ENCODE data around the gene CCT7. TPM values are rescaled to one million over a fixed set of nuclear protein-coding genes. Genes with fewer than 3 reads are reported as not detected.
A peak's percentile ranks its signal among the peaks of the same experiment; 100 is the strongest.

The CCT7 gene
- total RNA-seq, 1 donor from 2014 or later, result 425 TPM

DNA sequence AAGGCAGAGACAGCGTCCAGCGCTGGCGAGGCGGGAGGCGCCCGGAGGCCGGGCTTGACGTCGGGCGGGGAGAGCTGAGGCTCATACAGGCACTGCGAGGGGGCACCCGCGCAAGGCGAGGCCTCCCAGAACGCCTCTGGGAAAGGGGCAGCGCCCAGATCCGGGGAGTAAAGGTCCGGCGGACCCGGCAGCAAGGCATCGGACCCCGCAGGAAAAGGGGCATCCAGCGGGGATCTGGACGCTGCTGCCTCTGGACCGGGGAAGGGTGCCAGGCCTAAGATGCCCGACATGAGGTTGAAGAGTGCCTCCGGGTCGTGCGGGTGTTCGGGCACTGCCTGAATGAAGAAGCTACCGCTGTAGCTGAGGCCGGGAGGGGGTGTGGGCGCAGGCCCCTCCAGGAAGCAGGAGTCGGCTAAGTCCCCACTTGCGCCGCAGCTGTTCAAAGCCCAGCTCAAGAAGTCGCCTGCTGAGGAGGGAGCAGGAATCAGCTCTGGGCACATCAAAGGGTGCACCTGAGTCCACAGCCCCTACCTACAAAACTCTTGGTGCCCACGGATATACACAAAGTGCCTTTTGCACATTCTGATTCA lies 58.3 kb downstream of the CCT7 start:
- no peak for DNase-seq (ENCODE audit: low read depth)

DNA sequence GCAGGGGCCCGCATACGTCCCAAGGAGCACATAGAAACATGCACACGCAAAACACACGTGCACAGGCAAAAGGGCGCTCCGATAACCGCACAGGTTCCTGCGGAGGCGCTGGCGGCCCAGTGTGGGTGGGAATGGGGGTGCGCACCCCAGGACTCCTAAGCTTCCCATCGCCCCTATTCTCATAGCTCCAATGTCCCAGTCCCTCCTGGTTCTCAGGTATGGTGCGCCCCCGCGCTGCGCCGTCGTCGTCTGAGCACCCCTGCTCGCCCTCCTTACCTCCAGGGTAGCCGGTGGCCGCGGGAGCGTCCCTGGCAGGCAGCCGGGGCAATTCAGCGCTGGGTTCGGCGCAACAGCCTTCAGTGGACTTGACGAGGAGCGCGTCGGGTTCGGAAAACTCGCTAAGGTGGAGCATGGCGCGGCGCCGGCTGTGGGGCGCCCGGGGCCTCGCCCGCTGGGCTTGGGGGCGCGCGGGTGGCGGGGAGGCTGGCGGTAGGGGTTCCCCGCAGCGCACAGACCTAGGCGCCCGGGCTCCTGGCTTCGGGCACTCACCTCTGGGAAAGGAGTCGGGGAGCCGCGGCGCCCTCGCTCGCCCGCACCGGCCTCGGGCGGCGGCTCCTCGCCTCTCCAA lies 58.9 kb downstream of the CCT7 start:
- DNase-seq (ENCODE audit: low read depth), result no peak

DNA sequence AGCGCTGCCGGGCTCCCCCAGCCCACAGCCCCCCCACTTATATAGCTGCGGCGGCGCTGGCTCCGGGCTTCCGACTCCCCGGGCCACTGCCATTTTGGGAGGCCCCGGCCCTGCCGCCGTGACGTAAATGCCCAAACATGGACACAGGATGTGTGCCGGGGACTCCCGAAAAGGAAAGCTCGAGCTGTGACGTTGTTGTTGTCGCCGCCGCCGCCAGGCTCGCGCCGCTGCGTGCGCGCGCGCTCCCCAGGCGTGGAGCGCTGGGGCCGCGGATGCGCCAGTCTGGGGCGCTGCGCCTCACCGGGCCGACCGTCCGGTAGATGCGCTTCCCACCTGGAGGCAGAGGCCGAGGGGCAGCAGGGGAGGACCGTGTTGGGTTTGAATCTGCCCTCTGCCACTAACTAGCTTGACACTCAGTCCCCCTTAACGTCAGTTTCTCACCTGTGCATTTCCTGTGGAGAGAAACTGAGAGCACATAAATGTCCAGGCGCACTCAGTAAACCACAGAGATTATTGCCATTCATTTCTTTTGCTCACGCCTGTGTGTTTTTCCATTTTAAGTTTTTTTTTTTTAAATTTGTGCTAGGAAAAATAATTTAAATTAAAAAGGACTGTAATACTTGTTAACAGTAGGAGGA lies 59.5 kb downstream of the CCT7 start, which contains the start of gene EGR4:
Gene EGR4, minus strand, starts transcription at position 15 of the 638 bp plus-strand sequence. CDS start 231 bp downstream, outside the sequence.
- DNase-seq (ENCODE audit: low read depth), result peak; percentile 74

DNA sequence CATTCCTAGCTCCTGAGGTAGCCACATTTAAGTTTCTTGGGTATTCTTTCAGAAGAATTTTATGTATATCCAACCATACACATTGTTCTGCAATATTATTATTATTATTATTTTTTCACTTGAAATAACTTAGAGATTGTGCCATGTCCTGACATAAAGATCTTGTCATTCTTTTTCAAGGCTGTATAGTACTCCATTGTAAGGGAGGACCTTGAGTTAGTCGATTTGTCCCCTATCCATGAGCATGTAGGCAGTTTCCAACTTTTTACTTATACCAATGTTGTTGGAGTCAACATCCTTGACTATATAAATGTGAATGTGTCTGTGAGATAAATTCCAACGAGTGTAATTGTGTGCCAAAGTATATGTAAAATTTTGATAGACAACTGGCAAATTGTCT lies 60.1 kb downstream of the CCT7 start:
- DNase-seq (ENCODE audit: low read depth), result no peak

DNA sequence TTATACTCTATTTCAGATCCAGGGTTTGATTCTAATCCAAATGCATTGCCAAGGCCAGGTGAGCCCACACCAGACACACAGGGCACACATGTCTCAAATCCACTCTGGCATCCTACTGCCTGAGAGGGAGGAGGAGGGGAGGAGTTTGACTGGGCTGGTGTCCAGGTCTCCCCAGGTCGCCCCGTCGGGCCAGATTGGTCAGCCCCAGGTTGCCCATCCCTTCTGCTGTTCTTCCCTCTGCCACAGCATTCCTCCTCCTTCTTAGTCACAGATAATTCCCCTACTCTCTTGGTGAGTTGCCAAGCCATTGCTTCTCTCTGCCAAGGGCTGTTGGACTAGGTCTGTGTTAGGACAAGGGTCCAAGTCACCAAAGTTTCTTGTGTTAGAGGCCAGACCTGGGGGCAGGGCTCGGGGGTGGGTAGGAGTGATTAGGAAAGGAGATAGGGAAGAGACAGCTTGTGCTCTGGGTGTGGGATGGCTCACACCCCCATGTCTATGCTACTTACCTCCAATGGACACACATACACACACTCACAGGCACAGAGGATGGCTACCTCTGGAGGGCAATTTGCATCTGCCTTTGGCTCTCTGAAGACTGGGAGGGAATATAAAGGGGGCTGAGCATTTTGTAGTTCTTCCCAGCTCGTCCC lies 61.8 kb downstream of the CCT7 start:
- DNase-seq (ENCODE audit: low read depth), result no peak

DNA sequence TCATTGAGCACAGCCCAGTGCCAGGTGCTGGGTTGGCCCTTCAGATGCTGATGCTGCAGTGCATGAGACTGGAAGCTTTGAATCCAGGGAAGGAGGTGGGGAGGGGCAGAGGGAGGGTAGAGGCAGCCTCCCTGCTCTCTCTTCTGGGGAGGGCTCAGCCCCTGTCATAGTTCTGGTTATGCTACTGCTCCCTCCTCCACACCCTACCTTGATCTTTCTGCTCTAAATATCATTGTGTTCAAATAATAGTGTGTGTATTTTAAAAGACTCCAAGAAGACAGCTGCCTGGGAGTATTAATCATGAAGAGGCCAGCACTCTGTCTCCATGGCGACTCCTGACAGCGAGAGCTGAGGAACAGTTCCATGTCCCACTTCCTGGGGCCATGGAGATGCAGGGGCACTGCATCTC lies 63.0 kb downstream of the CCT7 start:
- peak; percentile 78 for DNase-seq (ENCODE audit: low read depth)

DNA sequence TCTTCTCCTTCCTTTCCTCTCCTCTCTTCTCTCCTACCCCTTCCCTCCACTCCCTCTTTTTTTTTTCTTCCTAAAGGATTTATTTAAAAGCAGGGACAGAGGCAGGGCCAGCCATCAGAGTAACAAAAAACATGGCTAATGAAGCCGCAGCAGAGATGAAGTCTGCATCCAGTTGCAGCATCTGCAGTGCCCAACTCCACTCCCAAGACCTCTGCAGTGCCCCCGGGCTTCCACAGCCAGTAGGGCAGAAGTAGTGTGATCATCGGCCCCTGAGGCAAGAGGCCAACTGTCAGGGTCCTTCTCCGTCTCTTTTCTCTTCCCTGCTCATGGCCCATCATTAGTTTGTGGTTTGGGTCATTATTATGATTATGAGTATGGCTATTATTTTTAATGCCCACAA lies 63.5 kb downstream of the CCT7 start:
- DNase-seq (ENCODE audit: low read depth), result no peak

DNA sequence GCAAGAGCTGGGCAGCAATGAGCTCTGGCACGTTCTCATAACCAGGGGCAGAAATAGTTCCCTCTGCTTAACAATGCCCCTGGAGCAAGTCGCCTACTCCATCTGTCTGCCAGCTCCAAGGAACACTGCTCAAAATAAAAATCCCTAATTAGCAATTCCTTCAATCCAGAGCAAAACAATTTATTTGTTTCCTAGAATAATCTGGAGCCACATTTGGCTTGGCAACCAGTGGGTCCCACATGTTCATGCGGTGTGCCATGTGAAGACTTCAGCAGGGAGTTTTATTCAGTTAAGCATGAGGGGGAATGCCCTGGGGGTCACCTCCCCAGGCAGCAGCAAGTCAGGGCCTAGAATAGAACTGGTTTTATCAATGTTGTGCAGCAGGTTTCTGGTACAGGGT lies 66.8 kb downstream of the CCT7 start:
- no peak for DNase-seq (ENCODE audit: low read depth)

DNA sequence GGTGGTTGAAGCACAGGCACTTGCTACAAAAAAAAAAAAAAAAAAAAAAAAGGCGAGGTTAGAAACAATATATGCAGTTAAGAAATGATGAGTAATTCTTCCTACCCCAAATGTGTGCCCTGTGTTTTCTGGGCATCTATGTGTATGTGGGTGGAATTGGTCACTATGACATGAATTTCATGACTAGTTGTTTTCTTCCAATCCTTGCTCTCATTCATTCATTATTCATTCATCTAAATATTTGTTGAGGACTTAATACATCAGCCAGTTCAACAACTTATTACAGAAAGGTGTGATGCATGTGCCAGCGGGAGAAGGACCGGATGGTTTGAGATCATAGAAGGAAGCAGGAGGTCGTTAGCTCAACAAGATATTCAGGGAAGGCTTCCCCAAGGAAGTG lies 67.5 kb downstream of the CCT7 start:
- DNase-seq (ENCODE audit: low read depth), result no peak

Other genes with a start within 250 kb of the CCT7 start
- gene SFXN5, start 162.6 kb upstream of the CCT7 start, total RNA-seq, result 8.0 and 9.5 TPM in 2 replicates
- 87.2 and 111 TPM in 2 replicates for gene RAB11FIP5, start 121.4 kb upstream of the CCT7 start, total RNA-seq
- gene NOTO, start 31.7 kb upstream of the CCT7 start, total RNA-seq, result not detected in 2 replicates
- gene SMYD5, start 20.1 kb upstream of the CCT7 start, total RNA-seq, result 18.9 and 20.0 TPM in 2 replicates
- gene PRADC1, start 1.1 kb upstream of the CCT7 start, total RNA-seq, result 101 and 102 TPM in 2 replicates
- 2.6 and 7.3 TPM in 2 replicates for gene FBXO41, start 50.2 kb downstream of the CCT7 start, total RNA-seq
- not detected in 2 replicates for gene EGR4, start 59.2 kb downstream of the CCT7 start, total RNA-seq
- 18.4 and 23.4 TPM in 2 replicates for gene ALMS1, start 151.5 kb downstream of the CCT7 start, total RNA-seq

Data from myocyte (in vitro differentiated cells).